ENCODE data around the gene ROPN1L. TPM values are rescaled to one million over a fixed set of nuclear protein-coding genes. Genes with fewer than 3 reads are reported as not detected.

Gene ROPN1L
- total RNA-seq, 1 experiment from 2014 or later = 7.1 TPM

DNA sequence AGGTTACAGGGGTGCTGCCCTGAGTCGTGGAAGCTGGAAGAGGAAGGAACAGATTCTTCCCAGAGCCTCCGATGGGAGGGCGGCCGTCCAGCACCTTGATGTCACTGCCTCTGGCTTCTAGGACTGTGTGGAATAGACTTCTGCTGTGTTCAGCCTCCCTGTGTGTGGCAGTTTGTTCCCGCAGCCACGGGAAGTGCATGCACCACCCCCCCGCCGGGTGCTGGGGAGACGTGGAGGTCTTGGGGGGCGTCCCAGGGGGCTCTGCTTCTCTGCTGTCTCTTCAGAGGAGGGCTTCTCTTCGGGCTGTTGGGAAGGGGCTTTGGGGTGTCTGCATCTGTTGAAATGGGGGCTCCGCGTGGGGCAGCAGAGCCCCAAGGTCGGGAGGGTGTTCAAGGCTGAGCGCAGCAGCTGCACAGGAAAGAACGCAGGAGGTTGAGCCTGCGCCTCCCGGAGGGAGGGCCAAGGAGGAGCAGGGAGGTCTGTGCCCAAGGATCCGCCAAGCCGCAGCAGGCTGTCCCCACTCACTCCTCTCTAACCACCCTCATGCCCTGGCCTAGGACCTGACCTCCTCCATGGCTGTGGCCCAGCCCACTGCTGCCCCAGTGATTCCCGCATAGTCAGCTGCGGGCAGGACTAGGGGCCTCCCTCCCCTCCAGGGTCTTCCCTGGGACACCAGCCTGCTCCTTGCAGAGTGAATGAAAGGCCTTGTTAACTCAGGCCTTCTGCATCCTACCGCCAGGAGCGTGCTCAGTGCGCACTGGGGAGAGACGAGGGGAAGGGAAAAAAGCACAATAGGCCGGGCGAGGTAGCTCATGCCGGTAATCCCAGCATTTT is 45.0 kb downstream of the ROPN1L start:
- no peak overlapping the region for H2AFZ ChIP-seq

DNA sequence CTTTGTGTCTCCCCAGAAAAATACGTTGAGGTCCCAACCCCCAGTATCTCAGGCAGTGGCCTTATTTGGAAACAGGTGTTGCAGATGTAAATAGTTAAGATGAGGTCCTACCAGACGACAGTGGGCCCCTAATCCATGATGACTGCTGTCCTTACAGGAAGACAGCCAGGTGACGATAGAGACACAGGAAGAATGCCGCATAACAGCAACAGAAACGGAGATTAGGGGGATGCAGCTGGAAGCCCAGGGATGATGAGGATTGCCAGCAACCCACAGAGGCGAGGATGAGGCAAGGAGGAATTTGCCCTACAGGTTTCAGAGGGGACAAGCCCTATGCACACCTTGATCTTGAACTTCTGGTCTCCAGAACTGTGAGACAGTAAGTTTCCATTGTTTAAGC is 46.5 kb downstream of the ROPN1L start:
- peak in 1 of 2 experiments; percentile 21 for DNase-seq
- no peaks in the 10 kb centered on the region for H3K9me3 ChIP-seq (ENCODE audit: insufficient read depth, low read depth)
- H3K36me3 ChIP-seq (ENCODE audit: low read depth) = no peaks in the 10 kb centered on the region
- ChIA-PET POLR2A (ENCODE audit: unreplicated experiment) (no interaction called here), CTCF (no interaction called here)
- no peaks in the 10 kb centered on the region for H3K79me2 ChIP-seq (ENCODE audit: low read depth)
- peaks cover 18% of the 10 kb centered on the region for H3K4me1 ChIP-seq (replicated peaks; ENCODE audit: insufficient read depth)
- no peaks in the 10 kb centered on the region for H3K27me3 ChIP-seq (ENCODE audit: insufficient read depth, low read depth)
- no peak for TF ChIP-seq EZH2 (IDR thresholded peaks at IDR 0.05; ENCODE audit: low read depth)
- TF ChIP-seq, protein P1, sequence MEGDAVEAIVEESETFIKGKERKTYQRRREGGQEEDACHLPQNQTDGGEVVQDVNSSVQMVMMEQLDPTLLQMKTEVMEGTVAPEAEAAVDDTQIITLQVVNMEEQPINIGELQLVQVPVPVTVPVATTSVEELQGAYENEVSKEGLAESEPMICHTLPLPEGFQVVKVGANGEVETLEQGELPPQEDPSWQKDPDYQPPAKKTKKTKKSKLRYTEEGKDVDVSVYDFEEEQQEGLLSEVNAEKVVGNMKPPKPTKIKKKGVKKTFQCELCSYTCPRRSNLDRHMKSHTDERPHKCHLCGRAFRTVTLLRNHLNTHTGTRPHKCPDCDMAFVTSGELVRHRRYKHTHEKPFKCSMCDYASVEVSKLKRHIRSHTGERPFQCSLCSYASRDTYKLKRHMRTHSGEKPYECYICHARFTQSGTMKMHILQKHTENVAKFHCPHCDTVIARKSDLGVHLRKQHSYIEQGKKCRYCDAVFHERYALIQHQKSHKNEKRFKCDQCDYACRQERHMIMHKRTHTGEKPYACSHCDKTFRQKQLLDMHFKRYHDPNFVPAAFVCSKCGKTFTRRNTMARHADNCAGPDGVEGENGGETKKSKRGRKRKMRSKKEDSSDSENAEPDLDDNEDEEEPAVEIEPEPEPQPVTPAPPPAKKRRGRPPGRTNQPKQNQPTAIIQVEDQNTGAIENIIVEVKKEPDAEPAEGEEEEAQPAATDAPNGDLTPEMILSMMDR (conservative IDR thresholded peaks at IDR 0.05) = no peak
- no peak overlapping the region for H3K4me3 ChIP-seq
- intact Hi-C loops (cut with micrococcal nuclease; ENCODE audit: unreplicated experiment) = no loop called here
- no peaks in the 10 kb centered on the region; the same call in 1 of the 2 replicates for H3F3A ChIP-seq (ENCODE audit: insufficient read depth, low read depth)
- BruUV-seq (replicated peaks) = no TSS peak
- H2AFZ ChIP-seq = no peak overlapping the region
- no peak overlapping the region for H3K27ac ChIP-seq
- H3K4me2 ChIP-seq = no peak overlapping the region
- no peaks in the 10 kb centered on the region for H4K20me1 ChIP-seq (ENCODE audit: insufficient read depth)
- H3K9me2 ChIP-seq (ENCODE audit: insufficient read depth) = no peaks in the 10 kb centered on the region

More for the DNA sequence above, 45.0 kb downstream of the ROPN1L start:
- Histone ChIP-seq H4K20me1 (ENCODE audit: insufficient read depth) (no peaks in the 10 kb centered on the region), H3F3A (ENCODE audit: insufficient read depth, low read depth) (peaks cover 2% of the 10 kb centered on the region; the same call in 1 of the 2 replicates), H3K9me3 (ENCODE audit: insufficient read depth, low read depth) (no peaks in the 10 kb centered on the region), H3K79me2 (ENCODE audit: low read depth) (no peaks in the 10 kb centered on the region), H3K4me3 (no peak overlapping the region), H3K9me2 (ENCODE audit: insufficient read depth) (no peaks in the 10 kb centered on the region), H3K4me2 (no peak overlapping the region), H3K4me1 (replicated peaks; ENCODE audit: insufficient read depth) (peaks cover 27% of the 10 kb centered on the region), H3K36me3 (ENCODE audit: low read depth) (no peaks in the 10 kb centered on the region), H3K27ac (no peak overlapping the region), H3K27me3 (ENCODE audit: insufficient read depth, low read depth) (no peaks in the 10 kb centered on the region)
- TF ChIP-seq EZH2 (IDR thresholded peaks at IDR 0.05; ENCODE audit: low read depth) = no peak
- TF ChIP-seq, protein P1 (conservative IDR thresholded peaks at IDR 0.05) = no peak
- BruUV-seq (replicated peaks) = no TSS peak
- ChIA-PET CTCF (no interaction called here), POLR2A (ENCODE audit: unreplicated experiment) (no interaction called here)
- DNase-seq = no peak
- intact Hi-C loops (cut with micrococcal nuclease; ENCODE audit: unreplicated experiment) = no loop called here

DNA sequence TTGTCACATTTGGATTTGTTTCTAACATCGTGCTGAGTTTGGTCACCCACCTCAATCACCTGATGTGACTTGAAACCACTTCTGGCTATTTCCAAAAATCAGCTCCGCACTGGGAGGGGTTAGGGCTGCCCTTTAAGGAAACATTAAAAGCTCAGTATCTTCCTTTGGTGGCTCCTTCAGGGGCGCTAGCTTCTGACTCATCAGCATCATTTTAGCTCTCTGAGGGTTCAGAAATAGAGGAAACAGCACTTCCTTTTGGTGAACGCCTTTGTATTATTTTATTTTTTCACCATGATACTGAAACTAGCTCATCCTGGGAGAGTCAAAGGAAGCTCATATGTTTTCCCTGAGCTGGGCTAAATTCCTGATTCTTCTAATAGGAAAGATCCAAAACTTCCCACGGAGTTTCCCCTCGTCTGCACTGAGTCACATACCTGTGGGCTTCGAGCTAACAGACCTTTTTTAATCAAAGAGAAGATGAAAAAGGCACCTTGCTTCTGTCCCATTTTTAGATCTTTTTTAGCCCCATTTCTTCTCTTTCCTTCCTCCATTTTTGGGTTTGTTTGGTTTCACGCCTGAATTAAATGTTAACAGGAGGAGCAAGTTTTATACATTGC is 48.2 kb downstream of the ROPN1L start:
- H3K9me3 ChIP-seq (ENCODE audit: insufficient read depth, low read depth) = peaks cover 7% of the 10 kb centered on the region
- intact Hi-C loops (cut with micrococcal nuclease; ENCODE audit: unreplicated experiment) = no loop called here

More for the DNA sequence above, 48.2 kb downstream of the ROPN1L start:
- Histone ChIP-seq H3F3A (ENCODE audit: insufficient read depth, low read depth) (no peaks in the 10 kb centered on the region; the same call in 1 of the 2 replicates), H4K20me1 (ENCODE audit: insufficient read depth) (no peaks in the 10 kb centered on the region), H2AFZ (no peak overlapping the region), H3K27ac (no peak overlapping the region), H3K4me2 (no peak overlapping the region), H3K4me1 (replicated peaks; ENCODE audit: insufficient read depth) (peaks cover 18% of the 10 kb centered on the region), H3K79me2 (ENCODE audit: low read depth) (no peaks in the 10 kb centered on the region), H3K4me3 (no peak overlapping the region), H3K36me3 (ENCODE audit: low read depth) (no peaks in the 10 kb centered on the region), H3K9me2 (ENCODE audit: insufficient read depth) (no peaks in the 10 kb centered on the region), H3K27me3 (ENCODE audit: insufficient read depth, low read depth) (no peaks in the 10 kb centered on the region)
- CTCF ChIA-PET = interaction anchor here (1.1 kb wide), 1 partner anchor 23 kb away, joined by 3 read pairs; no protein-coding TSS in a partner anchor
- POLR2A ChIA-PET (ENCODE audit: unreplicated experiment) = interaction anchor here (0.8 to 1.0 kb wide), 2 partner anchors 9 to 11 kb away, joined by 4 to 6 read pairs; no protein-coding TSS in a partner anchor
- TF ChIP-seq, protein P1 (conservative IDR thresholded peaks at IDR 0.05) = no peak
- no peak for TF ChIP-seq EZH2 (IDR thresholded peaks at IDR 0.05; ENCODE audit: low read depth)
- peak in 1 of 2 experiments; percentile 34 for DNase-seq
- BruUV-seq (replicated peaks) = no TSS peak

All from PC-9 (cell line).